Stimulated activated CD4-positive, alpha-beta T cell treated with anti-CD3 and anti-CD28 coated beads, Interleukin-2, amount 100 ng/mL, for 24 hours (primary cell): Measurements from ENCODE around the gene RNF157.
"Not testable (repeated sequence)": the region's sequence is repeated elsewhere in the genome, so short reads cannot be mapped to it uniquely, and the experiment has no call there.

Source experiments
- DNase-seq, 2 donors: peaks; one replicate each; pipeline ENCODE4 v3.0.0-alpha.2; 2020

Gene RNF157

DNA sequence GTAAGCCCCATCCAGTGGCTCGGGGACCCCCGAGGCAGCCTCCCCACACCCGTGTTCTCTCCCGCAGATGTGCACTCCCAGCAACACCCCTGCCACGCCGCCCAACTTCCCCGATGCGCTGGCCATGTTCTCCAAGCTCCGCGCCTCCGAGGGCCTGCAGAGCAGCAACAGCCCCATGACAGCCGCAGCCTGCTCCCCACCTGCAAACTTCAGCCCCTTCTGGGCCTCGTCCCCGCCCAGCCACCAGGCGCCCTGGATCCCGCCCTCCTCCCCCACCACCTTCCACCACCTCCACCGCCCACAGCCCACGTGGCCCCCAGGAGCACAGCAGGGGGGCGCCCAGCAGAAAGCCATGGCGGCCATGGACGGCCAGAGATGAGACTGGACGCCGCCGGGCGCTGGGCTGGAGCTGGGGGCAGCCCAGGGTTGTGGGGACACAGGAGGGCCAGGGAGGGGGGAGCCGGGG is 29.9 kb upstream of the RNF157 start:
- DNase-seq = no peak

DNA sequence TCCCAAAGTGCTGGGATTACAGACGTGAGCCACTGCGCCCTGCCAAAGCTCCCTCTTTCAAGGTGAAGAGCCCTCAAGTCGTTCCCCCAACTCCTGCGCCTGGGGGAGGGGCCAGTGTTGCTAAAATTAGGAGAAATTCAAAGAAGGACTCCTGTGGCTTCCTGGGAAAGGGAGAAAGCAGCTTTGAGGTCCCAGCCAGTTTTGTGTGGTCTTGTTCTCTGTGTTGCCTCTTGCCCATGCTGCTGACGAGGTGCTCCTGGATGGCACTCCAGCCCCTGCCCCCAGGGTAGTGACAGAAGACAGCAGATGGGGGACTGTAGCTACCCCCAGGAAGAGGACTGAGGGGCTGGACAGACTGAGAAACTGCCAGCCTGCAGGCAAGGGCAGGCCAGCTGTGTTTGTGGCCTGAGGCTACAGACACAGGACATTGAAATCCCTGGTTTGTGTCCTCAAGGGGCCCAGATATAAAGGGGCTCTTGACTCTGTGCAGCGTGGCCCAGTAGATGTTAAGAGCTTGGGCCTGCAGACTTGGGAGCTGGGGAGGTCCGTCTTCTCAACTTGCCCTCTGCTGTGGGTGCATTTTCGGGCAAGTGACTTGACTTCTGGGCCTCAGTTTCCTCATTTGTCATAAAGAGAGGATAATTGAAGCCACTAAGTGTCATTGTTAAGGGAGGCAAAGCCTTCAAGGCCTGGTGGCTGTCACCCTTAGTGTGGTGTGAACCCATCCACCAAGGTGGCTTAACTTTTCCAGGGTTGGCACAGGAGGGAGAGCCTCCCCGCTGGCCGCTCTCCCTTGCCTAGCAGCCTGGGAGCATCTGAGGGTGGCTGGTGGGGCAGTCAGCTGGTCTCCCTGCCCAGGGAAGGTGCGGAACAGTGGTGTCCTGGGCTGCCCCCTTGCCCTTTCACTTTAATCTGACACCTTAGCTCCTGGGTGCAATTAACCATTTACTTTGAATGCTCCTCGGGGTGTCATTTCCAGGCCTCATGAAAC is 29.0 kb upstream of the RNF157 start:
- no peak for DNase-seq

DNA sequence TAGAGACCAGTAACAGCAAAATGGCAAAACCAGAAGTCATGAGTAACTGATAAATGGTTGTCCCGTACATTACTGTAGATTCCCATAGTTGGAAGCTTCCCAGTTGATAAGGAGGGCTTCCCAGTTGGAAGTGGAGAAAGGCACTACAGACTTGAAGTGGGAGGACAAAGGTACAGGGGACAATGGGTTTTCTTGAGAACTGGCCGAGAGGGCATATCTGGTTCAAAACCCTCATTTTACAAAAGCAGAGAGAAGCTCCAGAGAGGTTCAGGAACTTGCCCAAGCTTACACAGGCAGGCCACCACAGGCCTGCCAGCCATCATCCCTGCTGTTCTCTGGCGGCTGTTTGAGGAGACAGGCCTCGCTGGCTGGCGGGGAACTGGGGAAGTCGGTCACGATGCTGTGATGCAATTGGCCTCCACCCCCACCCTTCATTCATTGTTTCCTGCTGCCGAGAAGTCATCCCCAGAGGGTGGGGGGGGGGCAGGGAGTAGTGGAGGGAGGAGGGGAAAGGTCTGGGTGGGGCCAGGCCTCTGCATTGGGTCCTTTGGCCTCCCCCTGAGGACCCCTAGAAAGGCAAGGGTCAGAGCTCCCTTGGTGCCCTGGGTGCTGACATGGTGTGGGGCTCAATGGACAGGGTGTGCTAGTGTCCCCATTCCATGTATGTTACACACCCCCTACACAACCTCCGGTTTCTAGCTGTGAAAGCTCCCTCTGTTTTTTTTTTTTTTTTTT is 27.9 kb upstream of the RNF157 start:
- DNase-seq = peak; percentile 78 to 83

DNA sequence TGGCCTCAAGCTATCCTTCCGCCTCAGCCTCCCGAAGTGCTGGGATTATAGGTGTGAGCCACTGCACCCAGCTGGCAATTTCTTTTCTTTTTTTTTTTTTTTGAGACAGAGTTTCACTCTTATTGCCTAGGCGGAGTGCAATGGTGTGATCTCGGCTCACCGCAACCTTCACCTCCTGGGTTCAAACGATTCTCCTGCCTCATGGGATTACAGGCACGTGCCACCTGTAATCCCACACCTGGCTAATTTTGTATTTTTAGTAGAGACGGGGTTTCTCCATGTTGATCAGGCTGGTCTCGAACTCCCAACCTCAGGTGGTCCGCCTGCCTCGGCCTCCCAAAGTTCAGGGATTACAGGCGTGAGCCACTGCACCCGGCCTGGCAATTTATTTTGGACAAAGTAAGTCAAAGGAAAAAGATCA is 27.3 kb upstream of the RNF157 start:
- peak in 1 of 2 donors; percentile 41 for DNase-seq

DNA sequence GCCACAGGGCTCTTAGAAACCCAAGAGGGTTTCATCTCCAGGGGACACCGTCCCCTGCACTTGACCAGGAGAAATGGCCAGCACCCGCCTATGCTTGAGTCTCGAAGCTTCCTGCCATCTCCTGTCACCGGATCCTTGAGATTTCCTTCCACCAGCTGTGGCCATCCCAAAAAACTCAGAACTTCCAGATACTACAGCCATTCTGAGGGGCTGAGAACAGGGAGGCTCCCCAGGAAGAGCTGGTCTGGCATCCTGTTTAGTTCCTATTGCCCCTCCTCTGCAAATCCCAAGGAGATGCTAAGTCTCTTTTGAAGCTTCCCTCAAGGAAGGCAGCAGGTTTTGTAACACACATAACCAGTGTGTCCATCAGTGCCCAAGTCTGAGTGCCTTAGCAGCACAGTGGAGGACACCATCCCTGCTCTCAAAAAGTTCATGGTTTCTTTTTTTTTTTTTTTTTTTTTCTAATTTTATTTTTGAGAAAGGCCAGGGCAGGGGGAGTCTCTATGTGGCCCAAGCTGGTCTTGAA is 26.8 kb upstream of the RNF157 start:
- no peak for DNase-seq

DNA sequence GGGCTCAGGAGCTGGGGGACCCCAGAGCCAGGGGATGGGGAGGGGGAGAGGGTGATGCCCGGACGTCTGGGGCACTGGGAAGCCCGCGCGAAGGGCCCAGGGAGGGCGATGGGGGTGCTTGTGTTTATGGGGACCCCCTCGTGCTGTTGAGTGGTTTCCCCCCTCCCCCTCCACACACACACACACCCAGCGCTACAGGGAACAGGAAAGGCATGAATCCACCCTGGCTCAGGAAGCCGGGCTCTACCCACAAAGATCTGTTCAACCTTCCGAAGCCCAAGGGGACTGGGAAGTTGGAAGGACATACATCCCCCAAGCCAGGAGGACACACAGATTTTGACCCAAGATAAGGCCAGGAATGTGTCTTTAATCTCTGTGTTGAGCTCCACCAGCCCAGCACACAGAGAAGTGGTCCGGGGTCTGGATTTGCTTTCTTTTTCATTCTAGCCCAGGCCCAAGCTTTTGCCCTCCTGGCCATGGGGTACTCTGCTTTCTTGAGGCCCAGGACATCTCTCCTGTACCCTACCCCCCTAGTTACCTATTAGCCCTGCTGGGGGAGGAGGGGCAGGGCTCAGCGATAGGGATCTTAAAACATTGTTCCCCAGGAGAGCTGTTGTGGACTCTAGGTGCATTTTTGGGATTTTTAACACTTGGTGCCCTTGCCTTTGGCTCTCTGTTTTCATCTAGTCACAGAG is 26.1 kb upstream of the RNF157 start:
- peak; percentile 38 to 44 for DNase-seq

DNA sequence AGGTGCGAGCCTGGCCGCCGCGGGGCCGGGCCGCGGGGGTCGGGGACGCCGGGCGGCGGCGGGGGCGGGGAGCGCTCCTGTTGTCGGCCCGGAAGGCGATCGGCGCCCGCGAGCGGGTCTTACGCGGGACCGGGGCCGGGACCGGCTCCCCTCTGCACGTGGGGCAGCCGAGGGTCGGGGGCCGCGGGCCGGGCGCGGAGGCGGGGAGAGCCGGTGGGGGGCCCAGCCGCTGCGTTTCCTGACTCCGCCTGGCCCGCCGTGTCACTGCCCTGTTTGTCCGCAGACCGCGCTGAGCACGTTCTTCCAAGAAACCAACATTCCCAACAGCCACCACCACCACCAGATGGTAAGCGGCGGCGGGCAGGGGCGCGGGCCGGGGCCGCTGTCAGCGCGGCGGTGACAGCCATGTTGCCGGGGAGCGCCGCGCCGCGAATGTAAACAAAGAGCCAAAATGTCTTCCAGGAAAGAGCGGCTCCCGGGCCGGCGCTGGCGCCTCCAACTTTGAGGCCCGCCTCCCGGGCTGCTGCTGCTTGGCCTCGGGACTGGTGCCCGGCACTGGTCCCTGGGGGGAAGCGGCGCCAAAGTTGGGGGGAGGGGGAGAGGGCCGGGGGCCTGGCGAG is 25.4 kb upstream of the RNF157 start:
- DNase-seq = peak; percentile 65 to 66

DNA sequence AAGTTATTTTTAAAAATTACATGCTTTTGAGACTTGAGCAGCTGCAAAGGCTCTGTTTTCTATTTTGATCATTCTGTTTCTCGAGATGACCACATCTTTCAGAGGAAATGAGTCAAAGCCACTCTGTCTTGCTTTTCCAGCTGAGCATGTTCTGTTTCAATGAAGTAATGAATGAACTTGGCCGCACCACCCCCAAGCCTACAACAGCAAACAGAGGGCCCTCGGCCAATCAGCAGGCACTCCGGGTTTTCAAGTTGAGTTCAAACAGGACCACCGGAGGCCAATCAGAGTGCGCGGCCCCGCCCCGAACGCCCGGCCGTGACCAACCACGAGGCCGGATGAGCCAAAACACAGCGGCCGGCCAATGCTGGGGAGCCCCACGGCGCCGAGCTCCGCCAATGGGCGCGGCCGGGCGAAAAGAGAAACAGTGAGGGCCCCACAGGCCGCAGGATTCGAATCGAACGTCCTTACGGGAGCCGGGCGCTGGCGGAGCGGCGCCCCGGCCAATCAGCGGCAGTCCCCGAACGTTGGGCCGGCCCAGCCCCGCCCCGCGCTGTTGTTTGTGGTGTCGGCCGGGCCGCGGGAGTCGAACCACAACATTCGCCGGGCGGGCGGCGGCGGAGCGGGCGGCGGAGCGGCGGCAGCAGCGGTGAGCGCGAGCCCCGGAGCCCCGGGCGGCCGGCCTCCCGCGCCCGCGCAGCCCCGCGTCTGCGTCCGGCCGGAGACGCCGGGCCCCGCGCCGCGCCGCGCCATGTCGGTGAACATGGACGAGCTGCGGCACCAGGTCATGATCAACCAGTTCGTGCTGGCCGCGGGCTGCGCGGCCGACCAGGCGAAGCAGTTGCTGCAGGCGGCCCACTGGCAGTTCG is 24.7 kb upstream of the RNF157 start, which contains the start of gene UBALD2:
TSS of gene UBALD2 (plus strand) at position 594 of the 869 bp plus-strand sequence. CDS start at position 752, 158 bp downstream.
- peak; percentile 99 for DNase-seq

DNA sequence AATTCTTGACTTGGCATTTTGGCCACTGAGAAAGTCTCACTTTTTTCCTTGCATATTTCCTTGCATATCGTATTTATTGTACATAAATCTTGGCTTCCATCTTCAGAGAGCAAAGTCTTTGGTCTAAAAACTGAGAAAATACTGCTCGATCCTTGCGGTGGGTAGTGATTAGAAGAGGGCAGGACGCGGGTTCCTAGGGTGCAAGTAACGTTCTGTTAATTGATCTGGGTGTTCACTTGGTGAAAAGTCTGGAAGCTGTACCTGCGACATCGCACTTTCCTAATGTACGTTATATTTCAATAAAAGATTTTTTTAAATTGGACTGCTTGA is 24.1 kb upstream of the RNF157 start:
- no peak for DNase-seq

DNA sequence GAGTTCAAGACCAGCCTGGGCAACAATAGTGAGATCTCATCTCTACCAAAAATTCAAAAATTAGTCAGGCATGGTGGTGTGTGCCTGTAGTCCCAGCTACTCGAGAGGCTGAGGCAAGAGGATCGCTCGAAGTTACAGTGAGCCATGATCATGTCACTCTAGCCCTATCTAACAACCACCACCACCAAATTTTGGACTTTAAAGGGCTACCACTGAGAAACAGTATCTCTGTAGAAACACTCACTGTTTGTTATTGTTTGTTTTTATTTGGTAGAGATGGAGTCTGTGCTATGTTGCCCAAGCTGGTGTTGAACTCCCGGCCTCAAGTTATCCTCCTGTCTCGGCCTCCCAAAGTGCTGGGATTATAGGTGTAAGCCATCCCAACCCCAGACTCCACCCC is 23.6 kb upstream of the RNF157 start:
- DNase-seq = no peak

DNA sequence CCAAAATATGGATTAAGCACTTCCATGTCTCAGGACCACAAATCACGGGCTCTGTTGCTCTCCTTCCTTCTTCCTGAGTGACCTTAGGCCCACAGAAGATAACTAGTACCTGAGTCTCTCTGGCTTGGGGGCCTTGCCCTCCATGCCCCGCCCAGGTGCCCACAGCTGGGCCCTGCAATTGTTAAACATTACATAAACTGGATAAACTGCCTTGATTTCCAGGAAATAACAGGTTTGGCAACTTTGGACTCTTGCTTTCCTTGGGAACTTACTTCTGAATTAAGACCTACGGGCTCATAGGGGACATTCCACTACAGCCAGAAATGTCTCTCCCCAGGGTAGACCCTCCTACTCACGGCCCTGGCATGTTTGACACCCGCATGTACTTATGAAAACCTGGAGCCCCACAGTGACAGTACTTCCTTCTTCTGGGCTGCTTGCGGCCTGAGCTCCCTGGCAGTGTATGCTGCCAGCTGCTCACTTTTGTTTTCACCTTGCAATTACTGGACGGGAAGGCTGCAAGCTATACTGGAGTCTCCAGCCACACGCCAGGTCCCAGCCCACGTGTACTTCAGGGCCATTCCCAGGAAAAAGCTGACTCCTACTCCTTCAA is 22.5 kb upstream of the RNF157 start:
- no peak for DNase-seq

DNA sequence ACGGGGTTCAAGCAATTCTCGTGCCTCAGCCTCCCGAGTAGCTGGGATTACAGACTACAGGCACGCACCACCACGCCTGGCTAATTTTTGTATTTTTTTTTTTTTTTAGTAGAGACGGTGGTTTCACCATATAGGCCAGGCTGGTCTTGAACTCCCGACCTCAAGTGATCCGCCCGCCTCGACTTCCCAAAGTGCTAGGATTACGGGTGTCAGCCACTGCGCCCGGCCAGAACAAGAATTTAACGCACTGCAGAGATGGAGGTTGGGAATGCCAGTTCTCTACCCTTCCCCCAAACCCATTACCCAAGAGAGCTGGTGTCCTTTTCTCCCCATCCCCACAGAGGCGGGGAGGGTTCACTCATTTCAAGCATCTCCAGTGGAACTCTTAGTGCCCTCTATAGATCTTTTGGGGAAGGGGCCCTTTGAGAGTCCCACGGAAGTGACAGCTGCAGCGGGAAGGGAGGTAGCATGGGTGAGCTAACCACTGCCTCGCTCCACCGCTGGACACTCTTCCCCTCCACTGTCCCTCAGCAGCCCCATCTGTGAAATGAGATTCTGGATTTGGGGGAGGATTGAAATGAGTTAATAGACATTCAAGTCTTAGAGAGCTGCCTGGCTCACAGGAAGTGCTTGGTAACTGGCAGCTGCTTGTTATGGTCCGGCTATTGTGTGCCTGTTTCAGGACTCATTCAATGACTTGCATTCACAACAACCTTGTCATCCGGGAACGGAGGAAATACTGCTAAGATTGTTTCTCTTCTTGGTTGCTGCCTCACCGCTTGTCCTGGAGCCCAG is 21.3 kb upstream of the RNF157 start:
- no peak for DNase-seq

DNA sequence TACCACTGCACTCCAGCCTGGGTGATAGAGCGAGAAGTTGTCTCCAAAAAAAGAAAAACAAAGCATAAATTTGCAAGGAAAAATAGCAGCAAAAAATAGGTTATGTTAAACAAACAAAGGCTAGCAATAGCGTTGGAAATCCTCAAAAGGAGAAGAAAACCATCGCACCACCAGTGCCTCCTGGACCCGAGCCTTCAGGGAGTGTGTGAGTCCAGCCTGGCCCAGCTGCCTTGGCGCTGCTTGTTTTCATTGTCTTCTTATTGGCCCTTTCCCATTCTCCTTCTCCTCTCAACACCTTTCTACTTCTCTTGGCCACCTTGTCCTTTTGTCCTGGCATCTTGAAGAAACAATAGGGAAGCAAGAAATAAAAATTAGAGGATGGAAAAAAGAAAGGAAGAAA is 20.4 kb upstream of the RNF157 start:
- no peak for DNase-seq

DNA sequence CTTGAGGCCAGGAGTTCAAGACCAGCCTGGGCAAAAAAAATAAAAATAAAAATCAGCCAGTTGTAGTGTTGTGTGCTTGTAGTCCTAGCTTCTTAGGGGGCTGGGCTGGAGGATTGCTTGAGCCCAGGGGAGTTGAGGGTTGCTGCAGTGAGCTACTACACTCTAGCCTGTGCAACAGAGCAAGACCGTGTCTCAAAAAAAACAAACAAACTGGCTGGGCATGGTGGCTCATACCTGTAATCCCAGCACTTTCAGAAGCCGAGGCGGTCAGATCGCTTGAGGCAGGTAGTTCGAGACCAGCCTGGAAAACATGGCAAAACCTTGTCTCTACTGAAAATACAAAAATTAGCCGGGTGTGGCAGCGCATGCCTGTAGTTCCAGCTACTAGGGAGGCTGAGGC is 19.9 kb upstream of the RNF157 start:
- no peak for DNase-seq

DNA sequence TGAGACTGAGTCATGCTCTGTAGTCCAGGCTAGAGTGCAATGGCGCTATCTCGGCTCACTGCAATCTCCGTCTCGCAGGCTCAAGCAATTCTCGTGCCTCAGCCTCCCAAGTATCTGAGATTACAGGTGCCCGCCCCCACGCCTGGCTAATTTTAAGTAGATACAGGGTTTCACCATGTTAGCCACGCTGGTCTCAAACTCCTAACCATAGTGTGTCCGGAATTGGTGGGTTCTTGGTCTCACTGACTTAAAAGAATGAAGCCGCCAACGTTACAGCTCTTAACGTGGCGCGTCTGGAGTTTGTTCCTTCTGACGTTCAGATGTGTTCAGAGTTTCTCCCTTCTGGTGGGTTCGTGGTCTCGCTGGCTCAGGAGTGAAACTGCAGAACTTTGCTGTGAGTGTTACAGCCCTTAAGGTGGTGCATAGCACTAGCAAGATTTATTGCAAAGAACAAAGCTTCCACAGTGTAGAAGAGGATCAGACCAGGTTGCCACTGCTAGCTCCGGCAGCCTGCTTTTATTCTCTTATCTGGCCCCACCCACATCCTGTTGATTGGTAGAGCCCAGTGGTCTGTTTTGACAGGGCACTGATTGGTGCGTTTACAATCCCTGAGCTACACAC is 16.2 kb upstream of the RNF157 start:
- not testable (repeated sequence) for DNase-seq

DNA sequence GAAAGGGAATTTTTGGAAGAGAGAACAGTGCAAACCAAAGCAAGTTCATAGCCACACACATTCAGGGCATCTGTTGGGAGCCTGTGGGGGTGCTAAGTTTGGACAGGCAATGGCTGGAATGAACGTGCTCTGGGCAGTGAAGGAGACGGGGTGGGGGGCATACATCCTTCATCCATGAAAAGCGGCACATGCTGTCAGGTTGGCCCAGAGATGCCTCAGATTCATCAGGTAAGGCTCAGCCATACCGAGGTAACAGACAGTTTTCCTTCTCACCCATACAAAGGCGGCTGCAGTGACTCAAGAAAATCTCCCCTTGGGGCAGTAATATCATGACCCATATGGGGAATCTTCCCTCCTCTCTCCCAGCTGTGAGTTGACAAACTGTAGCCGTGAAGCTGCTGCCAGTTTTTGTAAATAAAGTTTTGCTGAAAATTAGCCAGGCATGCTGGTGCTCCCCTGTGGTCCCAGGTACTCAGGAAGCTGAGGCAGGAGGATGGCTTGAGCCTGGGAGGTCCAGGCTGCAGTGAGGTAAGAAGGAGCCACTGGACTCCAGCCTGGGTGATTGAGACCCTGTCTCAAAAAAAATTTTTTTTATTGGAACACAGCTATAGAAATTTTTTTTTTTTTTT is 15.6 kb upstream of the RNF157 start:
- DNase-seq = no peak

DNA sequence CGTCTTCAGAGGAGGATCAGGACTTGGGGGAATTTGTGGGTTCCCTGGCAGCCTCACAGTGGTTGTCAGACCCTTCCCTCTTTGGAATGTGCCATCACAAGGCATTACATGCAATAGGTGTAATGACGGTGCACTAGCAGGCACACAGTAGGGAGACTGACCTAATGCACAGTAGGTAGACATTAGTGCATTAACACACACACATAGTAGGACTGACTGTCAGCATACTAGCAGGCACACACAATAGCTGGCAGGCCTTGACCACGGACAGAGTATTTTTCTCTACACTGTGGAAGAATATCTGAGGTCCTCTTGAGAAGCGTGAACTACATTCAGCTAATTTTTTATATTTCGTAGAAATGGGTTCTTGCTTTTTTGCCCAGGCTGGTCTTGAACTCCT is 14.0 kb upstream of the RNF157 start:
- no peak for DNase-seq

DNA sequence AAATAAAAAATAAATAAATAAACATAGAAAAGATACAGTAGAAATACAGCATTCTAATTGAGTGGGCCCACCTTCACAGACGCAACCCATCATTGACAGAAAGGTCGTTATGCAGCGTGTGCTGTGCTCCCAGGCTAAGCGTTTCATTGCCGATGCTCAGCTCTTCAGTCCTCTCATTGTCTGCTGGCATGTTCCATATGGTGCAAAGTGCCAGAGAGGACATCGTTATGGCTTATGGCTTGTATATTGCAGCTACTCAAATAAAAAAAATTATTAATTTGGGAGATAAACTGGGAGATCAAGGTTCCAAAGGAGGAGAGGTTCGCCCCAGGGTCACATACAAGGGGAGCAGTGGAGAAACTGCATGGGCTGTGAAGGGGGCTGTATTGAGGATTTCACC is 13.5 kb upstream of the RNF157 start:
- DNase-seq = no peak
